B cell (primary cell): ENCODE measurements around the gene KIF14.

ENCODE experiments used
- CTCF ChIP-seq: fragments of 200-600 bp; IDR thresholded peaks from one replicate; pipeline ENCODE4 v1.8.0; 2022; ENCODE audit warnings: antibody characterized with exemption, mild to moderate bottlenecking
- EZH2 ChIP-seq: IDR thresholded peaks from 2 replicates; pipeline ENCODE4 v1.6.1; 2012; ENCODE audit warnings: borderline replicate concordance, low read depth, mild to moderate bottlenecking, moderate library complexity, low read length; ENCODE audit not compliant: insufficient read depth, poor library complexity, severe bottlenecking

- TF ChIP-seq CTCF (no peak), EZH2 (no peak)
Observed at GRCh38 chr1:200512191-200512590, 108.4 kb downstream of the KIF14 start.
